Kidney (tissue), 14 donors: Measurements from ENCODE around the gene FLG. TPM values are rescaled to one million over a fixed set of nuclear protein-coding genes. Genes with fewer than 3 reads are reported as not detected.

Source experiments
- DNase-seq, 5 donors: peaks; one replicate each; pipeline ENCODE4 v3.0.0-alpha.2; 2013 to 2020
- FAIRE-seq: peaks from 2 replicates; lab custom pipeline; 2012; peaks lifted over from hg19 to GRCh38; lab: Jason Lieb, UNC
- H3K27ac ChIP-seq, 2 donors: one replicate each; pipeline ENCODE4 v1.7.0; 2013; ENCODE audit warnings: low read depth in 2 of 2, low read length in 2 of 2, inconsistent platforms in 1 of 2
- H3K27me3 ChIP-seq: one replicate; pipeline ENCODE4 v1.7.1; 2013; ENCODE audit warnings: low read length, inconsistent platforms; ENCODE audit not compliant: control insufficient read depth, insufficient read depth
- H3K36me3 ChIP-seq, 3 donors: one replicate each; pipeline versions ENCODE4 v1.7.0 to v1.7.1; 2013; ENCODE audit warnings: low read length in 3 of 3, control low read depth in 1 of 3, inconsistent platforms in 1 of 3; ENCODE audit not compliant: insufficient read depth in 3 of 3, control insufficient read depth in 2 of 3
- H3K4me1 ChIP-seq, 3 donors: one replicate each; pipeline versions ENCODE4 v1.7.0 to v1.7.1; 2013; ENCODE audit warnings: low read length in 3 of 3, inconsistent platforms in 1 of 3, low read depth in 1 of 3; ENCODE audit not compliant: control insufficient read depth in 2 of 3, insufficient read depth in 2 of 3
- H3K4me3 ChIP-seq, 3 donors: one replicate each; pipeline versions ENCODE4 v1.7.0 to v1.8.1; 2013; ENCODE audit warnings: low read length in 3 of 3, control low read depth in 1 of 3, inconsistent platforms in 1 of 3
- H3K9ac ChIP-seq, 3 donors: one replicate each; pipeline versions ENCODE4 v1.7.0 to v1.7.1; 2013; ENCODE audit warnings: low read length in 3 of 3, control low read depth in 1 of 3, inconsistent platforms in 1 of 3
- H3K9me3 ChIP-seq, 3 donors: one replicate each; pipeline versions ENCODE4 v1.7.0 to v1.7.1; 2013; ENCODE audit warnings: low read length in 3 of 3, control low read depth in 1 of 3, inconsistent platforms in 1 of 3; ENCODE audit not compliant: control insufficient read depth in 2 of 3, insufficient read depth in 1 of 3
- intact Hi-C: fragments of 100-400 bp; cut with DNase I; formaldehyde crosslinking; loops from one replicate; pipeline ENCODE4 v1.11.1; 2022
- polyA plus RNA-seq: library from polyadenylated mRNA; stranded (reverse); fragments of 350-450 nt; fragmentation: Illumina TruSeq; extraction: RNeasy Lipid Tissue Mini Kit (QIAGEN cat#74804); gene quantifications from one replicate; pipeline ENCODE4 v1.2.3, GENCODE V29; 2014; ENCODE audit warnings: low read depth, low replicate concordance; ENCODE audit not compliant: insufficient read depth
- total RNA-seq: library from RNA; stranded (reverse); fragmentation: NEBNext Ultra II Directional; extraction: Animal tissue kit (Norgen Biotek cat#: 25700); gene quantifications from one replicate; pipeline ENCODE4 v1.2.1, GENCODE V29; 2021
- TF ChIP-seq, protein P1 (sequence below): IDR thresholded peaks from 3 replicates; pipeline ENCODE4 v1.5.1; 2012; ENCODE audit warnings: mild to moderate bottlenecking, moderate library complexity, borderline replicate concordance; ENCODE audit not compliant: insufficient read depth; ENCODE audit errors: extremely low read depth
- donor health status: control.
- donor health status: control.
- donor health status: control.
- donor health status: control.
- donor health status: control.
- donor health status: DM: yes; HTN: yes; CAD: no.
- donor health status: Normal renal cell carcinoma (clear cell type).

The FLG gene
- total and polyA plus RNA-seq, 2 donors from 2014 or later = not detected

DNA sequence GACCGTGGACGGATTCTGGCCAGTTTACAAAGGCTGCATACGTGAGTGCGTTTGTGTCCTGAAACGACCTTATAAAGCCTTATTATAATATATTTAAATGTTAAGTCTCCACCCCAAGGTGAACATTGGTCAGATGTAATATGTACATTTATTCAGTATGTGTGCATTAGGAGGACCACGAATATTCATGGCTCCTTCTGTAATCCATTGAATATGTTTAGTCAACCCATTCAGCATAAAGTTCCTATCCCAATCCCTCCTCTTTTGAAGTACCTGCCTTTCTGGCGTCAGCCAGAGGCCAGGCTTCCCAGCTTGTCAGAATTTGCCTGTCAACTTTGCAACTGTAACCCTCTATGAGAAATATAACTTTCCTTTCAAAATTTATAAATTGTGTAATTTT is 10.4 kb upstream of the FLG start:
- Histone ChIP-seq H3K36me3 (no peaks in the 10 kb centered on the region), H3K4me1 (no peaks in the 10 kb centered on the region), H3K27ac (no peak overlapping the region), H3K9ac (no peak overlapping the region), H3K9me3 (no peaks in the 10 kb centered on the region), H3K27me3 (no peaks in the 10 kb centered on the region), H3K4me3 (no peak overlapping the region)
- DNase-seq = no peak
- intact Hi-C loops = no loop called here
- TF ChIP-seq, protein P1, sequence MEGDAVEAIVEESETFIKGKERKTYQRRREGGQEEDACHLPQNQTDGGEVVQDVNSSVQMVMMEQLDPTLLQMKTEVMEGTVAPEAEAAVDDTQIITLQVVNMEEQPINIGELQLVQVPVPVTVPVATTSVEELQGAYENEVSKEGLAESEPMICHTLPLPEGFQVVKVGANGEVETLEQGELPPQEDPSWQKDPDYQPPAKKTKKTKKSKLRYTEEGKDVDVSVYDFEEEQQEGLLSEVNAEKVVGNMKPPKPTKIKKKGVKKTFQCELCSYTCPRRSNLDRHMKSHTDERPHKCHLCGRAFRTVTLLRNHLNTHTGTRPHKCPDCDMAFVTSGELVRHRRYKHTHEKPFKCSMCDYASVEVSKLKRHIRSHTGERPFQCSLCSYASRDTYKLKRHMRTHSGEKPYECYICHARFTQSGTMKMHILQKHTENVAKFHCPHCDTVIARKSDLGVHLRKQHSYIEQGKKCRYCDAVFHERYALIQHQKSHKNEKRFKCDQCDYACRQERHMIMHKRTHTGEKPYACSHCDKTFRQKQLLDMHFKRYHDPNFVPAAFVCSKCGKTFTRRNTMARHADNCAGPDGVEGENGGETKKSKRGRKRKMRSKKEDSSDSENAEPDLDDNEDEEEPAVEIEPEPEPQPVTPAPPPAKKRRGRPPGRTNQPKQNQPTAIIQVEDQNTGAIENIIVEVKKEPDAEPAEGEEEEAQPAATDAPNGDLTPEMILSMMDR = no peak
- FAIRE-seq = no peak

DNA sequence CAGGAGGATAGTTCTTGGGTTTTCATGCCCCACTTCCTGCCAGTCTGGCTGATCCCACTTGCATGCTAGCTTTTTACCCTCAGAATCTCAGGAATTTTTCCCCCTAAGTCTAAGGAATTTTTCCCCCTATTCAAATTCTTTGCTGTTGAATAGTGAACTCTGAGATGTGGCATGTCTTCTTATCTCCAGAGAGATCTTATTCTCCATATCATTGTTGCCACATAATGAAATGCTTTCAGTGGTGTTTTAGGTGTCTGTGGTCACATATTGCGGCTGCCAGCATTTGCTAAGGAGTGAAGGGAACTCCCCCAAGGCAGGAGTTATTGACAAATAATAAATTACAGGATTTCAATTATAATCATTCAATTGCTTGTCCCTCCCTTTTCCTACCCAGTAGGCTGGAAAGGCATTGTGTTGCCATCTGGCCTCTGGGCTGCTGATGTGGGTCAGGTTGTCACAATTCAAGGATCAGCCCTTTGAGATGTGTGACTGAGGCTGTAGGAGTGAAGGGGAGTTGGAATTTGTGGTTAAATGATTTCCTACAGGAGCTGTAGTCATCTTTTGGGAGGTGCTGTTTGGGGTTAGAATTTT is 3.9 kb upstream of the FLG start:
- TF ChIP-seq, protein P1 = no peak
- DNase-seq (peak in 2 of 5 donors; percentile 55 to 64), FAIRE-seq (no peak)
- H3K27ac ChIP-seq = no peak overlapping the region
- H3K9me3 ChIP-seq = no peaks in the 10 kb centered on the region
- H3K36me3 ChIP-seq = no peaks in the 10 kb centered on the region
- no peaks in the 10 kb centered on the region for H3K4me1 ChIP-seq
- H3K4me3 ChIP-seq = no peak overlapping the region
- H3K9ac ChIP-seq = no peak overlapping the region
- intact Hi-C loops = no loop called here
- H3K27me3 ChIP-seq = no peaks in the 10 kb centered on the region

DNA sequence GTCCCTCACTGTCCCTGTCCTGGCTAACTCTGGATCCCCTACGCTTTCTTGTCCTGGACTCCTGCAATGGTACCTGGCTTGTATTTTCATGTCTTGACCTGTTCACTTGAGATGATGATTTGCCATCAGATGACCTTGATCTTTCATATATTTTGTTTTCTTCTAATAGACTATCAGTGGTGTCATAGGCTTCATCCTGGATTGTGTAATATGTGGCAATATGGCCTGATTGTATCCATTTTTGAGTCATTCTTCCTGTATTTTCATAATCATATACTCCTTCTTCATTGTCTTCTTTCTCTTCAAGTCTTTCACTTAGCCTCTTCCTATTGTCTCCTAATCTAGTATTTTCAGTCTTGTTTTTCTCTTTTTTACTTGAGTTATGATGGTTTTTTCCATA is 11.1 kb downstream of the FLG start:
- FAIRE-seq = no peak
- intact Hi-C loops = no loop called here

More for the DNA sequence above, 11.1 kb downstream of the FLG start:
- no peaks in the 10 kb centered on the region for H3K27me3 ChIP-seq
- TF ChIP-seq, protein P1 = no peak
- DNase-seq = no peak
- no peaks in the 10 kb centered on the region for H3K36me3 ChIP-seq
- no peak overlapping the region for H3K4me3 ChIP-seq
- no peaks in the 10 kb centered on the region for H3K9me3 ChIP-seq
- H3K27ac ChIP-seq = no peak overlapping the region
- no peak overlapping the region for H3K9ac ChIP-seq
- H3K4me1 ChIP-seq = no peaks in the 10 kb centered on the region
